Measurements from ENCODE around the gene KIAA0825. TPM values are rescaled to one million over a fixed set of nuclear protein-coding genes. Genes with fewer than 3 reads are reported as not detected.

Gene KIAA0825
- total RNA-seq, 2 experiments from 2014 or later: 0.19 to 0.32 TPM

DNA sequence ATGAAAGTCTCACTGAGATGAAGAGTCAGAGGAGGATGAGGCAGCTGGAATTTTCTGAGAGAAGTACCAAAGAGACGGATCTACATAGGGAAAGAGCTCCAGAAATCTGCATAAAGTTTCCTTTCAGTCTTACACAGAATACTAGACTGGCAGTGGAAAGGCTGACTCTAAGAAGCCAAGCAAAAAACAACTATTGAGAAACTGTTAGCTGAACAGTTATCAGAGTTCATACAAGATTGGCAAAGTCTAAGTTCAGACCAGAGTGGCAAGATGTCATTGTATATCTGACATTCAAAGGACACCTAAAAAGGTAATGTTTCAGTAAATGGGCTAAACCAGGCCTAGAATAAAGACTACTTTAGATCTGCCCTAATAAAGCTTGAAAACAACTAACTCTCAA is 209.0 kb downstream of the KIAA0825 start:
- no peak for DNase-seq (ENCODE audit: low spot score)
- H3K4me1 ChIP-seq (ENCODE audit: insufficient read depth, low read length, poor library complexity, severe bottlenecking): no peaks in the 10 kb centered on the region
- no peaks in the 10 kb centered on the region for H3K79me2 ChIP-seq (ENCODE audit: insufficient read depth, low read depth, low read length)
- TF ChIP-seq EZH2phosphoT487 (IDR thresholded peaks at IDR 0.05; ENCODE audit: borderline replicate concordance, low read depth, low read length): no peak
- no peak for TF ChIP-seq CTCF (conservative IDR thresholded peaks at IDR 0.05; ENCODE audit: low read length)
- H2AFZ ChIP-seq (ENCODE audit: low read length): no peak overlapping the region
- H3K9me2 ChIP-seq (ENCODE audit: insufficient read depth, low read length): no peaks in the 10 kb centered on the region
- intact Hi-C loops (cut with micrococcal nuclease; ENCODE audit: unreplicated experiment): no loop called here
- H4K20me1 ChIP-seq (ENCODE audit: insufficient read depth, low read length): no peaks in the 10 kb centered on the region
- no peaks in the 10 kb centered on the region for H3K36me3 ChIP-seq (ENCODE audit: insufficient read depth, low read length)
- H3K4me2 ChIP-seq (ENCODE audit: low read length): no peak overlapping the region
- BruUV-seq (replicated peaks): no TSS peak
- POLR2A ChIA-PET: no interaction called here
- H3K4me3 ChIP-seq (ENCODE audit: low read depth, low read length, poor library complexity, severe bottlenecking): no peak overlapping the region
- CTCF ChIA-PET (ENCODE audit: unreplicated experiment): no interaction called here
- no peak overlapping the region for H3K27ac ChIP-seq (ENCODE audit: low read depth, low read length, poor library complexity, severe bottlenecking)
- no peaks in the 10 kb centered on the region for H3K9me3 ChIP-seq (ENCODE audit: low read length)

- H3K9me2 ChIP-seq (ENCODE audit: insufficient read depth, low read length): no peaks in the 10 kb centered on the region
- ChIA-PET POLR2A (no interaction called here), CTCF (ENCODE audit: unreplicated experiment) (no interaction called here)
- no peaks in the 10 kb centered on the region for H3K4me1 ChIP-seq (ENCODE audit: insufficient read depth, low read length, poor library complexity, severe bottlenecking)
- DNase-seq (ENCODE audit: low spot score): no peak
- no peaks in the 10 kb centered on the region for H4K20me1 ChIP-seq (ENCODE audit: insufficient read depth, low read length)
- no peaks in the 10 kb centered on the region for H3K9me3 ChIP-seq (ENCODE audit: low read length)
- intact Hi-C loops (cut with micrococcal nuclease; ENCODE audit: unreplicated experiment): no loop called here
- no peak for TF ChIP-seq EZH2phosphoT487 (IDR thresholded peaks at IDR 0.05; ENCODE audit: borderline replicate concordance, low read depth, low read length)
- no peak for TF ChIP-seq CTCF (conservative IDR thresholded peaks at IDR 0.05; ENCODE audit: low read length)
- no peaks in the 10 kb centered on the region for H3K79me2 ChIP-seq (ENCODE audit: insufficient read depth, low read depth, low read length)
- H3K4me2 ChIP-seq (ENCODE audit: low read length): no peak overlapping the region
- H3K27ac ChIP-seq (ENCODE audit: low read depth, low read length, poor library complexity, severe bottlenecking): no peak overlapping the region
- H3K36me3 ChIP-seq (ENCODE audit: insufficient read depth, low read length): no peaks in the 10 kb centered on the region
- H2AFZ ChIP-seq (ENCODE audit: low read length): no peak overlapping the region
- no TSS peak for BruUV-seq (replicated peaks)
- H3K4me3 ChIP-seq (ENCODE audit: low read depth, low read length, poor library complexity, severe bottlenecking): no peak overlapping the region
These were observed 211.4 kb downstream of the KIAA0825 start for GRCh38 chr5:94407023-94407422.

DNA sequence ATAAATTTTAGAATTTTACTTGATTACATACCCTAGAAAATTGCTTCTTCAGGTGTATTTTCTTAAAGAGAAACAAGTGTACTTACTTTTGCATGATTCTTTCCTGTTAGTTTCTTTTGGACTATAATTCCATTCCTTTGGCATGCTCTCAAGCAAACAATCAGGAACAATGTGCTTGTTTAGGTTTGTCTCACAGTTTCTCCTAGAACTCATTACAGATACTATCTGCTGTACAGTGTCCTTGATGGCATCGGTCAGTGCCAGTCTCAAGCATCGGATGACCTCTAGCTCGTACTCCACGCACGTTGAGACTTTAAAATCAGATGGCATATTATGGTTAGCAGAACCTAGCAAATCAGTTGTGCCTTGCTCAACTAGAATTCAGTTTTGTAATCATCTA is 214.9 kb downstream of the KIAA0825 start:
- H2AFZ ChIP-seq (ENCODE audit: low read length): no peak overlapping the region

More for the DNA sequence above, 214.9 kb downstream of the KIAA0825 start:
- H3K4me1 ChIP-seq (ENCODE audit: insufficient read depth, low read length, poor library complexity, severe bottlenecking): no peaks in the 10 kb centered on the region
- H3K27ac ChIP-seq (ENCODE audit: low read depth, low read length, poor library complexity, severe bottlenecking): no peak overlapping the region
- H3K9me3 ChIP-seq (ENCODE audit: low read length): no peaks in the 10 kb centered on the region
- TF ChIP-seq EZH2phosphoT487 (IDR thresholded peaks at IDR 0.05; ENCODE audit: borderline replicate concordance, low read depth, low read length): no peak
- TF ChIP-seq CTCF (conservative IDR thresholded peaks at IDR 0.05; ENCODE audit: low read length): no peak
- BruUV-seq (replicated peaks): no TSS peak
- ChIA-PET CTCF (ENCODE audit: unreplicated experiment) (no interaction called here), POLR2A (no interaction called here)
- no peak overlapping the region for H3K4me3 ChIP-seq (ENCODE audit: low read depth, low read length, poor library complexity, severe bottlenecking)
- H3K79me2 ChIP-seq (ENCODE audit: insufficient read depth, low read depth, low read length): no peaks in the 10 kb centered on the region
- H3K36me3 ChIP-seq (ENCODE audit: insufficient read depth, low read length): no peaks in the 10 kb centered on the region
- intact Hi-C loops (cut with micrococcal nuclease; ENCODE audit: unreplicated experiment): no loop called here
- no peaks in the 10 kb centered on the region for H3K9me2 ChIP-seq (ENCODE audit: insufficient read depth, low read length)
- no peaks in the 10 kb centered on the region for H4K20me1 ChIP-seq (ENCODE audit: insufficient read depth, low read length)
- H3K4me2 ChIP-seq (ENCODE audit: low read length): no peak overlapping the region
- no peak for DNase-seq (ENCODE audit: low spot score)
